SJCRH30 (cell line): Measurements from ENCODE around the gene NPTX2. TPM values are rescaled to one million over a fixed set of nuclear protein-coding genes. Genes with fewer than 3 reads are reported as not detected.

ENCODE experiments used
- DNase-seq, 2 experiments: peaks; one replicate each; pipeline ENCODE4 v3.0.0-alpha.2; 2015 to 2020
- H3K27ac ChIP-seq: fragments of 250-450 bp; sonication (Bioruptor Pico); 2 replicates; pipeline ENCODE4 v1.5.1; 2020; ENCODE audit warnings: mild to moderate bottlenecking, moderate library complexity
- H3K27me3 ChIP-seq: fragments of 250-450 bp; sonication (Bioruptor Pico); 2 replicates; pipeline ENCODE4 v1.5.1; 2020; ENCODE audit warnings: mild to moderate bottlenecking, moderate library complexity
- H3K36me3 ChIP-seq: fragments of 250-450 bp; sonication (Bioruptor Pico); 2 replicates; pipeline ENCODE4 v1.5.1; 2020; ENCODE audit warnings: mild to moderate bottlenecking, moderate library complexity
- H3K4me1 ChIP-seq: fragments of 250-450 bp; sonication (Bioruptor Pico); 2 replicates; pipeline ENCODE4 v1.5.1; 2020; ENCODE audit warnings: mild to moderate bottlenecking, moderate library complexity
- H3K4me3 ChIP-seq: fragments of 250-450 bp; sonication (Bioruptor Pico); 2 replicates; pipeline ENCODE4 v1.5.1; 2020; ENCODE audit warnings: mild to moderate bottlenecking, moderate library complexity
- H3K9me3 ChIP-seq: fragments of 250-450 bp; sonication (Bioruptor Pico); replicated peaks from 2 replicates; pipeline ENCODE4 v1.5.1; 2020; ENCODE audit warnings: mild to moderate bottlenecking, moderate library complexity
- total RNA-seq: library from RNA; depleted of rRNA; stranded (reverse); fragments of >200 nt; shearing (Covaris generic); gene quantifications from 2 replicates; pipeline ENCODE4 v1.2.3, GENCODE V29; 2014

NPTX2 gene
- total RNA-seq, 1 experiment from 2014 or later, result not detected

DNA sequence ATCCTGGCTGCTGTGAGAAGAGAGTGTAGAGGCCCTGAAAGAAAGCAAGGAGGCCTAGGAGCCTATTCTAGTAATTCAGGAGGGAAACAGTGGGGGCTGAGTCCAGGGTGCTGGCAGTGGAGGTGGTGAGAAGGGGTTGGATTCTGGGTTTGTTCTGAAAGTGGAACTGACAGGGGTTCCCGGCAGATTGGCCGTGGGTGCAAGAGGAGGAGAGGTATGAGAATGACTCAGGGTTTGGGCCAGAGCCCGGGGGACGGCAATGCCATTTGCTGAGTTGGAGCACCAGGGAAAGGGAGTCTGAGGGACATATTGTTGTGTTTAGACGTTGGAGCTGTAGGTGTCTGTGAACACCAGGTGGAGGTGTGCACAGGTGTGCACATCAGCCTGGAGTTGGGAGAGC, 38.5 kb downstream of the NPTX2 start:
- no peaks in the 10 kb centered on the region for H3K9me3 ChIP-seq
- H3K27ac ChIP-seq, result no peak overlapping the region
- H3K36me3 ChIP-seq, result no peaks in the 10 kb centered on the region
- H3K4me3 ChIP-seq, result no peak overlapping the region
- no peak for DNase-seq
- H3K27me3 ChIP-seq, result no peaks in the 10 kb centered on the region
- no peaks in the 10 kb centered on the region for H3K4me1 ChIP-seq

DNA sequence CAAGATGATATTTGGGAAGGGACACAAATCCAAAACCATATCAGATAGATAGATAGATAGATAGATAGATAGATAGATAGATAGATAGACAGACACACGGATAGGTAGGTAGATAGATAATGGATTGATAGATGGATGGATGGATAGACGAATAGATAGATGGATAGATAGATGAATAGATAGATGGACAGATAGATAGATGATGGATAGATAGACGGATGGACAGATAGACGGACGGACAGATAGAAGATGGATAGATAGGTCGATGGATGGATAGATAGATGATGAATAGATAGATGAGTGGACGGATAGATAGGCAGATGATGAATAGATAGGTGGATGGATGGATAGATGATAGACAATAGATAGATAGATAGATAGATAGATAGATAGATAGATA, 39.8 kb downstream of the NPTX2 start:
- no peak for DNase-seq
- H3K27me3 ChIP-seq, result no peaks in the 10 kb centered on the region
- no peaks in the 10 kb centered on the region for H3K9me3 ChIP-seq
- no peak overlapping the region for H3K4me3 ChIP-seq
- no peaks in the 10 kb centered on the region for H3K36me3 ChIP-seq
- H3K27ac ChIP-seq, result no peak overlapping the region
- H3K4me1 ChIP-seq, result no peaks in the 10 kb centered on the region

DNA sequence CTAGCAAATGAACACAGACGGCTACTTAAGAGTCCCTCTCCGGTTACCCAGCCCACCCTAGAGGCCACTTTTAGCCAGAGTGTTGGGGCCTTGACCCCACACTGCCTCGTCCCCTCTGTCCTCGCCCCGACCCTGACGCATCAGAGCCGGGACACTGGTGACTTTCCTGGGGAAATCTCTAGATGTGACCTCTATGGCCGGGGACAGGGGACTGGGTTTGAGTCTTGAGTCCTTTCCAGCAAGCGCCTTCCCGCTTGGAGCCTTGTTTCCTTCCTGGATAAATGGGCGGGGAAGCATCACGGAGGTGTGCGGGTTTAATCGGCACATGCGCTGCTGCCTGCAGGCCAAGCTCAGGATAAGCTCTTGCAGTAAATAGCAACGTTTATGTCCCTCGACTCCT, 40.7 kb downstream of the NPTX2 start:
- no peak for DNase-seq
- Histone ChIP-seq H3K27me3 (no peaks in the 10 kb centered on the region), H3K4me3 (no peak overlapping the region), H3K27ac (no peak overlapping the region), H3K36me3 (no peaks in the 10 kb centered on the region), H3K4me1 (no peaks in the 10 kb centered on the region), H3K9me3 (no peaks in the 10 kb centered on the region)

DNA sequence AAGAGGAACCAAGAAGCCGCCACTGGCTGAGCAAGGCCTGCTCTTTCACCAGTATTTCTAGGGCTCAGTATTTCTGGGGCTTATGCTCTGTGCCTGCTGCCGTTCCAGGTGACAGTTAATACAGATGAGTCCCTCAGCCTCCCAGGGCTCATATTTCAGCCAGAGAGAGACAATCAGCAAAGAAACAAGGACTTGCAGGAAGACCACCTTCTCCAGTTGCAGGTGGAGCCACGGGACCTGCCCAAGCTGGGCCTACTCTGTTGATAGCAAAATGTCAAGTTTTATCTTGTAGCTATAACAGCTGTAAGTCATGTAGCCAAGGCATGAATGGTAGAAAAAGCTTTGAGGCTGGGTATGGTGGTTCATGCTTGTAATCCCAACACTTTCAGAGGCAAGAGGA, 42.7 kb downstream of the NPTX2 start:
- Histone ChIP-seq H3K9me3 (no peaks in the 10 kb centered on the region), H3K4me1 (no peaks in the 10 kb centered on the region), H3K4me3 (no peak overlapping the region), H3K27me3 (no peaks in the 10 kb centered on the region), H3K27ac (no peak overlapping the region), H3K36me3 (no peaks in the 10 kb centered on the region)
- no peak for DNase-seq

DNA sequence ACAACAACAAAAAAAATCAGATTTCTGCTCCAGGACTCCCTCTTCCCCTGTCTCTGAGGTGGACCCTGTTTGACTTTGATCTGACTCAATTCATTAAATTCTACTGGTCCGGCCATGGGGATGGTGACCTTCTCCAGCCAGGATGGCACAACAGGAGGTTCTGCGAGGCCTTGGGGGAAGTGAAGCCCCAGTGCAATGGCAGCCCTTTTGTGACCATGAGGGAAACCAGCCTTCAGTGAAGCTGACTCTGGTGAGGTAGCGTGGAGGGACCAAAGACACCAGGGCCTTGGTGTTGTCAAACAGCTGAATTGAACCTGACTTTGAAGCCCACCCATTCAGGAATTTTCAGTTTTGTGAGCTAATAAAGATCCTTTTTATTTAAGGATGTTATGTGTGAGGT, 44.5 kb downstream of the NPTX2 start:
- Histone ChIP-seq H3K27me3 (no peaks in the 10 kb centered on the region), H3K27ac (no peak overlapping the region), H3K9me3 (no peaks in the 10 kb centered on the region), H3K4me3 (no peak overlapping the region), H3K36me3 (no peaks in the 10 kb centered on the region), H3K4me1 (no peaks in the 10 kb centered on the region)
- DNase-seq, result no peak

DNA sequence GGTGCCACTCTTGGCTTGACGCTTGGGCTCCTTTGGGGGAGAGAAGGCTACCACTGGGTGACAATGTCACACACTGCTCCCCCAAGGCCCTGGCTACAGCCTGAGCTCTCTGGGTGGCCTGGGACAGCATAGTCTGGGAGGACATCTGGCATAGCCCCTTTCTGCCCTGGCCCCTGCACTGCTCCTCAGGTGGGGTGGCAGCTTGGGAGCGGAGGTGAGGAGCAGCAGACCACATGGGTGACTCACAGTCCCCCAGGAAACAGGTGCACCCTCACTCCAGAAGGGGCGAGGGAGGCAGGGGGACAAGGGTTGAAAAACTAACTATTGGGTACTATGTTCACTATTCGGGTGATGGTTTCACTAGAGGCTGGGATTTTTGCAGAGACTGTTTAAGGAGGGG, 45.2 kb downstream of the NPTX2 start:
- no peaks in the 10 kb centered on the region for H3K27me3 ChIP-seq
- no peaks in the 10 kb centered on the region for H3K36me3 ChIP-seq
- no peak for DNase-seq
- H3K4me3 ChIP-seq, result no peak overlapping the region
- H3K9me3 ChIP-seq, result 0 out of 2 replicates have a peak, but pooled peaks cover under 1% of the 10 kb centered on the region
- no peaks in the 10 kb centered on the region for H3K4me1 ChIP-seq
- no peak overlapping the region for H3K27ac ChIP-seq

DNA sequence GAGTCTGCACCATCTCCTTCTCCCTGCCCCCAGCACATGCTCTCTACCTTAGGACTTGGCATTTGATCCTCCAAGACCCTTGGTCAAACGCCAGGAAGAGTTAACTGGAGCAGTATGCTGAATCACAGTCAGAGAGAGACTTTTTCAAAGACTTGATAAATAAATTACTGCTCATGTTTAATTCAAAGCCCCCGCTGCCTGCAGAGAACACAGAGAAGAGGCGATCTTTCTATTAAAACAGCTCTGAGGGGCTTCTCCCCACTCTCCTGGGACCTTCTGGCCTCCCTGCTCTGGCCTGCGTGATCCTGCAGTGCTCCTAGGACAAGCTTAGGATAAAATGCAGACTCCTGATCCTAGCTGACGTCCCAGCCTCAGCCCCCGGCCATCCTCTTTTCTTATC, 47.8 kb downstream of the NPTX2 start:
- H3K4me1 ChIP-seq, result no peaks in the 10 kb centered on the region
- no peak for DNase-seq
- H3K27me3 ChIP-seq, result no peaks in the 10 kb centered on the region
- 0 out of 2 replicates have a peak, but pooled peaks cover 2% of the 10 kb centered on the region for H3K9me3 ChIP-seq
- H3K27ac ChIP-seq, result no peak overlapping the region
- no peaks in the 10 kb centered on the region for H3K36me3 ChIP-seq
- H3K4me3 ChIP-seq, result no peak overlapping the region

DNA sequence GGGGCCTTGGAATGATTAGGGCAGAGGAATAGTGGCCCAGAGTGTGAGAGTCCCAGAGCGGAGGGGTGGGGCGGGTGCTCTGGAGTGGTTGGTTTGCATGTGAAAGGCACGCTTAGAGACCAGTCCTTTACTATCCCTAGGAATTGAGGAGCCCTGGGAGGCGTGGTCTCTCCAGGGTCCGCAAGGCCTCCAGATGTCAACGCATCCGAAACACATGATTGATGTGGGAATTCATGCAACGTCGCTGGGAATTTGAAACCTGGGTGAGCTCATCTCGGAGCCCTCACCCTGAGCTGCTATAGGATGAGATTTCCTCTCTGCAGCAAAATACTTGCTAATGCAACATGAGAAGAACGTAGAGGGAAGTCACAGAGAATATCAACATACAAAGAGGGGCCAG, 51.2 kb downstream of the NPTX2 start:
- Histone ChIP-seq H3K4me1 (no peaks in the 10 kb centered on the region), H3K9me3 (peaks cover 2% of the 10 kb centered on the region; the same call in 1 of the 2 replicates), H3K36me3 (no peaks in the 10 kb centered on the region), H3K4me3 (no peak overlapping the region), H3K27me3 (no peaks in the 10 kb centered on the region), H3K27ac (no peak overlapping the region)
- DNase-seq, result peak; percentile 14 to 43

DNA sequence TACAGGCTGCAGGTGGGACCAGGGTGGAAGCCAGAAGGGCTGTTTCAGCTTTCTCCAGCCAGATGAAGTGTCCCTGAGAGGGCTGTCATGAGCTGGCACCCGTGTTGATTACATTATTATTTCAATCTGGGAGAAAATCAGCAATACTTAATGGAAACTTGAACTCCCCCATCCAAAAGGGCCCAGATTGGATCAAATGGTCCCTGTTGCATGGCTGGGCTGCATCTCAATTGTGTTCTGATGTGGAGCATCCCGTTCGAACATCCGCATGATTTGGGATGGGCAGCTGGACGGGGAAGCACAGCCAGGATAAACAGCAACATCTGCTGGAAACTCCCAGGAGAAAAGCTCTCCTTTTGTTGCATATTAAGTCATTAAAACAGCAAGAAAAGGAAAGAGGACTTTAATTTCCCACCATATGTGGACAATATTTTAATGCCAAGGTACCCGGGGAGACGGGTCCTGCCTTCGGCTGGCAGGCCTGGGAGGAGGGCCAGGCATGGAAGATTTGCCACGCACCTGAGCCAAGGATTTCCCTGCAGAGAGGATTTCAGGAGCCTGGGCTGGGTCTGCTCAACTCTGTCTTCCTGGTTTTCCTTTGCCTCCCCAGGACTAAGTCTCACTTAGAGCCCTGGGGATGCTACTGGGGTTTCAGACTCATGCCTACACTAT, 52.4 kb downstream of the NPTX2 start:
- Histone ChIP-seq H3K9me3 (peaks cover 2% of the 10 kb centered on the region; the same call in 1 of the 2 replicates), H3K36me3 (no peaks in the 10 kb centered on the region), H3K27me3 (no peaks in the 10 kb centered on the region), H3K27ac (no peak overlapping the region), H3K4me3 (no peak overlapping the region), H3K4me1 (no peaks in the 10 kb centered on the region)
- DNase-seq, result peak in 1 of 2 experiments; percentile 17

DNA sequence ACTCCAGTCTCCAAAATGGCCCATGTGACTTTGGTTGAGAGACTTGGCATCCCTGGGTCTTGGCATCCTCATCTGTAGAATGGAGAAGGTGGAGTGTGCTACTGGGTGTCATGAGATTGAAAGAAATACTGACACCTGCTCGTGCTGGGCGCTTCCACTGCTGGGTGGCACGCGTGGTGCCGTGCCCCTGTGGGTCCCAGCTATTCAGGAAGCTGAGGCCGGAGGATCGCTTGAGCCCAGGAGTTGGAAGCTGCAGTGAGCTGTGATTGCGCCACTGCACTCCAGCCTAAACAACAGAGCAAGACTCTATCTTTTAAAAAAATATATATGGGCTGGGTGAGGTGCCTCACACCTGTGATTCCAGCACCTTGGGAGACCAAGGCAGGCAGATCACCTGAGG, 53.1 kb downstream of the NPTX2 start:
- no peaks in the 10 kb centered on the region for H3K27me3 ChIP-seq
- no peak for DNase-seq
- peaks cover 2% of the 10 kb centered on the region; the same call in 1 of the 2 replicates for H3K9me3 ChIP-seq
- H3K36me3 ChIP-seq, result no peaks in the 10 kb centered on the region
- no peak overlapping the region for H3K27ac ChIP-seq
- H3K4me1 ChIP-seq, result no peaks in the 10 kb centered on the region
- H3K4me3 ChIP-seq, result no peak overlapping the region

DNA sequence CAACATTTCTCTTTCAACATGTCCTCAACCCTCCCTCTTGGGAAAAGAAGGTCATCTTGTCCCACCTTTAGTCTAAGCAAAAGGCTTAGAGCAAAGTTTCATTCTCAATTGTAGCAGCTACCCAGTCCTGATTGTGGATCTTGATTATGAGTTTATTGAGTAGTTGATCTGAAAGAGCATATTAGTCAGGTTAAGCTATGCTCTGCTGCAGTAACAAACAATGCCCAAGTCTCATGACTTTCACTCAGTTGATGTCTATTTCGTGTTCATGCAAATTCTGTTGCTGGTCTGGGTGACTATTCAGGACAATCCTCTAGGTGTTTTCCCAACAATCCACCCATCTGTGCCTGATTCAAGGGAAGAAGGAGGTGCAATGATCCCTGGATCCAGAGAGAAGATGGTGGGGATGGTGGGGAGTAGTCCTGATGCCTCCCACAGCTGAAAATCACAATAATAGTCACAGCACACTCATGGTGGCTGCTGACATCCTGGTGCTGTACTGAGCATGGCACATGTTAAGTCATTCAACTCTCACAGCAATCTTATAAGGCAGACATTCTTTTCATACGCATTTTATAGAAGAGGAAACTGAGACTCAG, 54.7 kb downstream of the NPTX2 start:
- Histone ChIP-seq H3K4me1 (no peaks in the 10 kb centered on the region), H3K4me3 (no peak overlapping the region), H3K27ac (no peak overlapping the region), H3K9me3 (peaks cover 2% of the 10 kb centered on the region; the same call in 1 of the 2 replicates), H3K27me3 (no peaks in the 10 kb centered on the region), H3K36me3 (no peaks in the 10 kb centered on the region)
- no peak for DNase-seq

DNA sequence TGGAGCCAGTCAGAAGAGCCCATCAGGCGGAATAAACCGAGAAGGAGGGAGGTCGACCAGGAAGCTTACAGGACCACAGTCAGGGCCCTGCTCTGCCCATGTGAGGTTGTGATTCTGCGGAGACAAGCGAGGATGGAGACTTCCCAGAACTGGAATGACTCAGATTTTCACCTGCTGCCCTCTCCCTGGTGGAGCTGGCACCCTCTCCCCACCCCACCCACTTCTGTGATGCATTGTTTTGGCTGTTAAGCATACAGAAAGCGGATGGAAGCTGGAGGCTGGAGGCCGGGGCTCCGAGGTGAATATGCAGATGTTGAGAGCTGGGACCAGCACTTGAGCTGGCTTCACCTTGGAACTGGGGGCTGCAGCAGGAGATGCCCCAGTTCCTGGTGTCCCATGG, 57.4 kb downstream of the NPTX2 start:
- H3K4me3 ChIP-seq, result no peak overlapping the region
- no peak for DNase-seq
- H3K27ac ChIP-seq, result no peak overlapping the region
- no peaks in the 10 kb centered on the region for H3K36me3 ChIP-seq
- H3K9me3 ChIP-seq, result no peaks in the 10 kb centered on the region; the same call in 1 of the 2 replicates
- H3K4me1 ChIP-seq, result no peaks in the 10 kb centered on the region
- no peaks in the 10 kb centered on the region for H3K27me3 ChIP-seq

DNA sequence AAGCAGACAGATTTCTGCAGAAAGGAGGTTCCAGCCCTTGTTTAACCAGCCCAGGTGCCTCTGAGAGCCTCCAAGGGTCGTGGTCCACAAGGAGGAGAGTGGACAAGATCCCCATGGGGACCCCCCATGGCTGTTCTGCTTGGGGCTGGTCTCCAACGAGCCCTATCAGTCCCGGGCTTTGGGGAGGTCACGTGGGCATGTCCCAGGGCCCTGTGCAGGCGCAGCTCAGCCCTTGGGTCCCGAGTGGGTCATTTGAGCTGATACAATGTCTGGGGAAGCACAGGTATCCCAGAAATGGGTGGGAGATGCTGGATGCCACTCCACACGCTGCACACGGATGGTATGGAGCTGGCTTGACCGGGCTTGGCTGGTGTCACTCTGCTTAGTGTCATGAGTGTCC, 57.8 kb downstream of the NPTX2 start:
- no peak overlapping the region for H3K4me3 ChIP-seq
- no peaks in the 10 kb centered on the region for H3K27me3 ChIP-seq
- H3K9me3 ChIP-seq, result no peaks in the 10 kb centered on the region; the same call in 1 of the 2 replicates
- no peaks in the 10 kb centered on the region for H3K36me3 ChIP-seq
- DNase-seq, result no peak
- no peak overlapping the region for H3K27ac ChIP-seq
- H3K4me1 ChIP-seq, result no peaks in the 10 kb centered on the region

DNA sequence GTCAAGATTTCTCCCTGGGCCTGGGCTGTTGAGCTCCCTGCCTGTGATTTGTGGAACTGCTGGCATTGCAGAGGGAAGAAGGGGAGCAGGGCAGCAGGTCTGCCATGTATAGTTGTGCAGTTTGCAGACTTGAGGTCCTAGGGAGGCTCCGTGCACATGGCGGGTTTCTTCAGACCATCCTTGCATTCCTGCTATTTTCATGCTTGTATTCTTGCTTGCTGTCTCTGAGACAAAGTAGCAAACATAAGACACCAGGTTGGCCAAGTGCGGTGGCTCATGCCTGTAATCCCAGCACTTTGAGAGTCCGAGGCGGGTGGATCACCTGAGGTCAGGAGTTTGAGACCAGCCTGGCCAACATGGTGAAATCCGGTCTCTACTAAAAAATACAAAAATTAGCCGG, 61.1 kb downstream of the NPTX2 start:
- no peak overlapping the region for H3K4me3 ChIP-seq
- H3K36me3 ChIP-seq, result no peaks in the 10 kb centered on the region
- DNase-seq, result no peak
- H3K4me1 ChIP-seq, result no peaks in the 10 kb centered on the region
- no peaks in the 10 kb centered on the region for H3K9me3 ChIP-seq
- no peaks in the 10 kb centered on the region for H3K27me3 ChIP-seq
- no peak overlapping the region for H3K27ac ChIP-seq
